Measurements from ENCODE around the gene CLNK.

DNA sequence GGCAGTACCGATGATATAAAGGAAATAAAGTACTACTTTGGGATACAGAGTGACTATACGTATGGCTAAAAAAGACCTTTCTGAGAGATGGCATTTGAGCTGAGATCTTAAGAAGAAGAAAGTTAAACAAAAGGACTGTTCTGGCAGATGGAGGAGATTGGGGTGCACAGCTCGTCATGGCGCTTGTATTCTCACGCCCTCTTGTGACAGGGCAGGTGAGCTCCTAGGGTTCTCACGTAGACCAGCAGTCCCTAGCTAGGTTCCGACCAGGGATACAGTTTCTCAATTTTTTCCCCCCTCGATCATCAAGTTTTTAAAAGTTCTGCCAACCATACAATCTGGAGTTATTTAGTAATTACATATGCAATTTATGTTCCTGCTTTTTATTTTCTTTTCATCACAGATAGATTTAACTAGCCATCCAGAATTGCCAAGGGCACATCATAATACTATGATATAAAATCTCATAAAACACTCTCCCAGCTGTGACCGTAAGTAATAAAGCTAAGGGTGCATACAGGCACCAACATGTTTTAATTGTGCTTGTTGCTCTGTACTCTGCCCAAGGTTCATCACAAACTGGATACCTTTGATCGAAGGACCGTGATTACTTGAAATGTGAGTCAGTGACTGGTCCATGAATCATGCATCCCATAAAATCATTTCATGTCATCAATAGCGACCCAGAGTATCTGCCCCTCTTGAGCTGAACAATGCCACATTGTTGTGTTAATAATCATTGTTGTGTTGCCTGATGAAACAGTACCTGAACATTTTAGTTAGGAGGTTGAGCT is 157.9 kb downstream of the CLNK start:
- TF ChIP-seq, protein P1, sequence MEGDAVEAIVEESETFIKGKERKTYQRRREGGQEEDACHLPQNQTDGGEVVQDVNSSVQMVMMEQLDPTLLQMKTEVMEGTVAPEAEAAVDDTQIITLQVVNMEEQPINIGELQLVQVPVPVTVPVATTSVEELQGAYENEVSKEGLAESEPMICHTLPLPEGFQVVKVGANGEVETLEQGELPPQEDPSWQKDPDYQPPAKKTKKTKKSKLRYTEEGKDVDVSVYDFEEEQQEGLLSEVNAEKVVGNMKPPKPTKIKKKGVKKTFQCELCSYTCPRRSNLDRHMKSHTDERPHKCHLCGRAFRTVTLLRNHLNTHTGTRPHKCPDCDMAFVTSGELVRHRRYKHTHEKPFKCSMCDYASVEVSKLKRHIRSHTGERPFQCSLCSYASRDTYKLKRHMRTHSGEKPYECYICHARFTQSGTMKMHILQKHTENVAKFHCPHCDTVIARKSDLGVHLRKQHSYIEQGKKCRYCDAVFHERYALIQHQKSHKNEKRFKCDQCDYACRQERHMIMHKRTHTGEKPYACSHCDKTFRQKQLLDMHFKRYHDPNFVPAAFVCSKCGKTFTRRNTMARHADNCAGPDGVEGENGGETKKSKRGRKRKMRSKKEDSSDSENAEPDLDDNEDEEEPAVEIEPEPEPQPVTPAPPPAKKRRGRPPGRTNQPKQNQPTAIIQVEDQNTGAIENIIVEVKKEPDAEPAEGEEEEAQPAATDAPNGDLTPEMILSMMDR (IDR thresholded peaks at IDR 0.05) = no peak
- no peak for TF ChIP-seq POLR2A (IDR thresholded peaks at IDR 0.05)

All from esophagus squamous epithelium (tissue), 4 donors.